COR-L47 (cell line): Measurements from ENCODE around the gene AUH.

Experiments
- DNase-seq: peaks from one replicate; lab custom pipeline; 2025; lab: John Stamatoyannopoulos, UW

AUH gene

DNA sequence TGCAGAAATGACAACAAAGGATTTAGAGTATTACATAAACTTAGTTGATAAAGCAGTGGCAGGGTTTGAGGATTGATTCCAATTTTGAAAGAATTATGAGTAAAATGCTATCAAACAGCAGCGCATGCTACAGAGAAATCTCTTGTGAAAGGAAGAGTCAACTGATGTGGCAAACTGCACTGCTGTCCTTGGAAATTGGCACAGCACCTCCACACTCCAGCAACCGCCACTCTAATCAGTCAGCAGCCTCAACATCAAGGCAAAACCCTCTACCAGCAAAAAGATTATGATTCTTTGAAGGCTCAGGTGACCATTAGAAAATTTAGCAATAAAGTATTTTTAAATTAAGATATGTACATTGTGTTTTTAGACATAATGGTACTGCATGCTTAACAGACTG is 66.4 kb downstream of the AUH start:
- no peak for DNase-seq

DNA sequence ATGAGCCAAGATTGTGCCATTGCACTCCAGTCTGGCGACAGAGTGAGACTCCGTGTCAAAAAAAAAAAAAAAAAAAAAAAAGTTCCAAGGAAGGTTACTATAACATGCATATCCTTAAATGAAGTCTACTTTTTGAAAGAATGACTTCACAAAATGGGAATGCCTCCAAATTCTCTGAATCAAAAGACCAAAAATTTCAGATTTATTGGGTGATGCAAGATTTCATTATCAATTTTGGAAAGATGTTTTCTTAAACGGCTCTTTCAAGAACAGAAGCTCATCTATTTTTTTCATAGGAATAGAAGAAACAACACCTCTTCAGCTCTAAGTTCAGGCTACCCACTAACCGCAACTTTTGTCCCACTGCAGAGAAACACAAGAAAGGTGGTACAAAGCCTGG is 69.9 kb downstream of the AUH start:
- DNase-seq, result no peak

DNA sequence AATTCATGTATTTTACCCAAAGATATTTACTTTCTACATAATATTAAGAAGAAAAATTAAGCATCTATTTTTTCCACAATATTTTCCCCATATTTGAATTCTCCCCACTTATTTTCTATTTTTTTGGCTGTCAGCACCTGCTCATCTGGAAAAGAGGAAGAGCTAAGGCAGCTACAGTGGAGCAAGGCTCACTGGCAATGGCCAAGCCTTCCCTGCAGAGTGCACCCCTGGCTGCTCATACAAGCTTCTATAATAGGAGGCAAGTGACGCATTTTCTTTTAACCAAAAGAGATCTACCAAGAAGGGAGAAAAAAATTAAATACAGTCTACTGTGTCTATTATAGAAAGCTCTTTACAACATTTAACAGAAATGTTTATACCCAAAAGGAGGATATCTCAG is 72.5 kb downstream of the AUH start:
- DNase-seq, result no peak

DNA sequence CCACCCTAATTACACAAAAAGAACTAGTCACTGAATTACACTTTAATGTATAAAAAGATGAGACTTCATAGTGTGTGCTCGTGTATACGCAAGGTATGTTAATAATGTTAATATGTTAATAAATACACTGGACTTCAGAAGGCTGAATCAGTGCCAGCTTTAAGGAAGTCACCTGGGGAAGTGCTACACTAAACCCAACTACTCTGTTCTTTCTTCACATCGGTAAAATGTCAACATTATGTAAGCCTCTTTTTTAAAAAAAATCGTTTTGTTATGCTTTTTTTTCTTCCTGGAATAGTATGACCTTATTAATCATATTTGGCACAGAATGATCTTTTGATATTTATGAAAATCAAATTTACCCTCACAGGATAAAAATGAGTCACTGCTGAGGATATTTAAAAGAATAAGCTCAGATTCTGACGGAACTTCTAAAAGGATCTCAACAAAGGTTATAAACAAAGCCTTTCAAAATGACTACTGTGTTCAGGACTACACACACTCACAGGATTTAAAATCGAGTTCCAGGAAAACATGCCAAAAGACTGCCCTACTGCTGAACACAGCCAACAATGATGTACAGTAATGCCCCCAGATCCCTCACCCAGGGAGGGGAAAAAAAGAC is 75.9 kb downstream of the AUH start:
- no peak for DNase-seq

DNA sequence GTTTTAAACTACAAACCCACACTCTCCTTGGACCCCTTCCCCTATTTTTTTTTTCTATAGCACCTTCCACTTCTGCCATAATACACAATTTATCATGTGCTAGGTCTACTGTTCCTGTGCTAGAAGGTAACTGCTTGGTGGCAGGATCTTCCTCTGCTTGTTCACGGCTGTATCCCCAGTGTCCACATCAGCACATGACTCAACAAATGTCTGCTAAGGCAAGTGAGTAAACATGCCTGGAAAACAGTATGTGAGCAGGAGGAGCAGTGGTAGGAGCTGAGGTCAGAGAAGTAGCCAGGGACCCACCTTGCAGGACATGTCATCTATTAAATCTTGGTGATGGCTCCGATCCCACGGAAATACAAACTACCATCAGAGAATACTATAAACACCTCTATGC is 79.4 kb downstream of the AUH start:
- no peak for DNase-seq

DNA sequence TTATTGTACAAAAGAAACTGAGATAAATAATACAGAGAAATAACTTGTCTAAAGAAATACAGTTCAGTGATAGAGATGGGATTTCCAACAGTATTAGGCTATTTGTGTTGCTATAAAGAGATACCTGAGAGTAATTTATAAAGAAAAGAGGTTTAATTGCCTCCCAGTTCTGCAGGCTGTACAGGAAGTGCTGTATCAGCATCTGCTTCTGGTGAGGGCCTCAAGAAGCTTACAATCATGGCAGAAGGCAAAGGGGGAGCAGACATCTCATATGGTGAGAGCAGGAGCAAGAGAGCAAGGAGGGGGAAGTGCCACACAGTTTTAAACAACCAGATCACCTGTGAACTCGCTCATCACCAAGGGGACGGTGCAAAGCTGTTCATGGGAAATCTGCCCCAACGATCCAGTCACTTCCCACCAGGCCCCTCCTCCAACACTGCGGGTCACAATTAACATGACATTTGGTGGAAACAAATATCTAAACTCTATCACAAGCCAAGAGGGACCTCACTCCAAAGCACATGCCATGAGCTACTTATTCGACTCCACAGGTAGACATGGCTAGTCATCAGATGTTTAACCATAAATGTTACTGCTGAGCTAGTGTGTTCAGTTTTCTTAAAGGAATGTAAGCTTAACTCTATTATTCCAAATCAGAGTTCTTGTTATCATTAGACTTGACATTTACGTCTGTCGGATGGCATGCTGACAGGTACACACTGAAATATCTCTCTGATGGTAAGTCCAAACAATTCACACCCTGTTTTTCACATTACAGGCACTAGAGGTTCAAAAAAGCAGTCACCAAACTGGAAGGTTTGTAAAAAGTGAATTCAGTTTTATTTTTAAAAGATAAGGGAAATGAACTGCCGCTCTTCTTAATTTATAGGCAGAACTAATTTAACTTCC is 82.2 kb downstream of the AUH start:
- no peak for DNase-seq

DNA sequence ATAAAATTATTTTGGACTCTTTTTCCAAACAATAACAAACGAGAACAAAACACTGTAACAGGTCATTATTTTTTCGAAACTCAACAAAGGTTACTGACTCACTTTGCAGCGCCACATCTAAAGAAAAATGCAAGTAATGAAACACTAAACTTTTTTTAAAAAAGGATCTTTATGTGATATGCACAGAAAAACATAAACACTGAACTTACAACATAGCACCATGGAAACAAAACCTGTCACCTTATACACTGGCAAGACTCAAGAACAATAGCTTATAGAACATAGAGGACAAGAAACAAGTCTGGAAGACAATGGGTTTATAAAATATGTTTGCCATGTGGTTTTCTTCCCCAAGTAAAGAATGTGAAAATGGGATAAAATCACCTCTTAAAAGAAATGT is 85.2 kb downstream of the AUH start:
- DNase-seq, result no peak

DNA sequence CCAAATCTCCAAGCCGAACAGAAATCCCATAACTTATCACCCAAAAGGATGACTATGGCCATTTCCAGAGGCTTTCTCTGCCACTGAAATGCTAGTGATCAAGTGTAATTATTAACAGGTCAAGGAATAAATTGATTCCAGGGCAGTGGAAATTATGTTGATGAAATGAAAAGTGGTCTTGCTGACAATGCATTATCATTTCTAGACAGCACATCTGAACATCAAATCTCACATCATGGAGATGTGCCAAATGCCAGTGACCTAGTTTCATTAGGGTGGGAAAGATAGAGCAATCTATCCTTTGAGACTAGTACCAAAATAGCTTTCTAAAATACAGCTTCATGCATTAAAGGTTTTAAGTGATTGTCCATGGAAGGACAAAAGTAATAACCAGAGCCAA is 86.1 kb downstream of the AUH start:
- DNase-seq, result no peak

DNA sequence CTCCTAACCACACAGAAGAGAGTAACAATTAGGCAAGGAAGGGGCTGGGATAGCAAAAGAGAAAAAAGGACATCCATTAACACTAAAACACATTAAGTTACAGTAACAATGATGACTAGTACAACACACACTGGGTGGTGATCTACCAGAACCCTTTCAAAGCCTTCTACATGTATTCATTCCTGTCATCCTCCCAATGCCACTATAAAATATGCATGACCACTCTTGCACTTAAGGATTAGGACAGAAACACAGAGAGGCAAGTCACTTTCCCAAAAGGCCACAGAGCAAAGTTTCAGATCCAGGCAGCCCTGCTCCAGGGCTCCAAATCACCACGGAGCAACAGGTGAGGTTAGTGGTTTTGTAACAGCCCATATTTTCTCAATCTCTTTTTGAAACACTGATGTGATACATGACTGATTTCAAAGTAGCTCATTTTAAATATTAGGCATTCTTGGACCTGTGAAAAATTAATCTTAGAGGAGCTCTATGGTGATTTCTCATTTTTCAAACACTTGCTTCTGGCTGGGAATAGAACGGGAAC is 86.7 kb downstream of the AUH start:
- no peak for DNase-seq

DNA sequence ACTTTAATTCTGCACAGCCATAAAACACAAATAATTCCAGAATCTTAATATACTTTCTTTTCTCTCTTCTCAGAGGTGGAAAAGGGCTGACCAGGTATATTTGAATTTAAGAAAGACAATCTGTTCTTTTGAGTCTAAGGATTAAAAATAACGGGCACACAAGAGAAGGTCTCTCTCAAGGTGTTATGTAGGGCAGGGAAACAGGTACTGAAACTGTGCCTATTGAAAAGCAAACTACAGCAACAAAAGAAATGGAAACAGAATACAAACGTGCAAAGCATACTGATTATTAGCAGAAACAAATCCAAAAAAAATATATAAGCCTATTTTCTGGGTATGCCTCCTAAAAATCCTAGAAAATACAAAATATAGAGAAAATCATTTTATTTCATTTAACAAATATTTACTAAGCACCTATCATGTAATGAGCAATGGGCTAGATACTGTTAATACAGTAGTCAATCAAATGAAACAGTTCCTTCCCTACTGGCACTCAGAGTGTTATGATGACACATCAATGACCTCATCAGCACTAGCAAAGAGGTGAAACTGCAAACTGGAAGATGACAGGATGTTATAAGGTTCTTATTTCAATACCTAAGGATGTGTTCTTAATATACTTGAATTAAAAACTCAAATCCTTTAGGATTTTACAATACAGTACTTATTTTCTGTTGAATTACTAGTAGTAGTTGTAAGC is 87.7 kb downstream of the AUH start:
- DNase-seq, result no peak

DNA sequence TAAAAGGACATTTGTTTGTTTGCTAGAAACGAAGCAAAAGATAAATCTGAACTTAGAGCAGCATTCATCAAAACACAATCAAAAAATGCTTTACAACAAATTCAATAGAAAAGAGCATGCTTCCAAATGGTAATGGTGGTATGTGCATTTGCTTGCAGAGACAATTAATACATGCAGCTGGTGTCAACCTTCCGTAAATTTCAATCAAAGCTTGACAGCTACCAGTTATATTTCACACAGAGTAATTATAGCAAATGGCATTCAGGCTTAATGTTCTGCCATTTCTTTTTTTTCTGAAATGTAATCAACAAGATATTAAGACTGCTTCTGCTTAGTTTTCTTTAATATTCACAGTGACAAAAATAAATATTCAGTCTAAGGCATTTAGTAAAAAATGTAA is 90.6 kb downstream of the AUH start:
- DNase-seq, result no peak

DNA sequence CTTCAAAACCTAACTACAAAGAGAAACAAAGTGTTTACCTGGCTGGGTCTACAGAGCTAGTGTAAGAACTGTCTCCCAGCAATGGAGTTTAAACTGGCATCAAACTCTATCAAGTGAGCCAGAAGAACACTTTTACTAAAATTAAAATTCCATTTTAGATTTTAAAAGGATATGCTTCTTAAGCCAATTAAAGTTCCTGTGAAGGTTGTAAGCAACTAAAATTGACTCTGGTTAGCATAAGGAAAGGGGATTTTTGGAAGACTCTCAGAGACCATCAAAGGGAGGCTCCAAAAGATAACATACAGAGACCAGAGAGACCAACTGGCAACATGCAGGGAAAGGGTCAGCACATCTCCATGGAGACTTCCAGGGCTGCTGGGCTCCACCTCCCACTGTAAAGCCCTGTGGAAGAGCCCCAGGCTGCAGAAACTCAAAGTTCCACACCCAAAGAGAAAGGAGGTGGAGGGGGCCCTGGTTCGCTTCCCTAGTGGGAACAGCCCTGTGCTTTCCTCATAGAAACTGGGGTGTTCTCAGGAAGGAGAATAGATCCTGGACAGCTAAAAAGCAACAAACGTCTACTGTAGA is 91.7 kb downstream of the AUH start:
- DNase-seq, result no peak

DNA sequence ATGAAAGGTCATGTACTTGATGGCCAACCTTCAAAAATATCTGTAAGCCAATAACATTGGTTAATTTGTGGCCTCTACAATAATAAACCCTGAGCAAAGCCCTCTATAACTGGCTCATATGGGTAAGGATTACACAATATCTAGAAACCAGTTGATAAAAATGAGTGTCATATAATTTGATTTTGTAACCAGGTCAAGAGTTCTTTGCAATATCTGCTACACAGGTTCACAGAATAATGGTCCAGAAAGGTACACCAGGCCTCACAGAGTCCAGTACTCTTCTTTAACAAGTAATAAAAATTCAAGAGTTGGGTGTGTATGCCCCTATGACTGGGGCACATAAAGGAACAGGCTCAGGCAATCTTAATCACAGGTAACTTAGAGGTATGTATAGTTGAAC is 95.3 kb downstream of the AUH start:
- no peak for DNase-seq

DNA sequence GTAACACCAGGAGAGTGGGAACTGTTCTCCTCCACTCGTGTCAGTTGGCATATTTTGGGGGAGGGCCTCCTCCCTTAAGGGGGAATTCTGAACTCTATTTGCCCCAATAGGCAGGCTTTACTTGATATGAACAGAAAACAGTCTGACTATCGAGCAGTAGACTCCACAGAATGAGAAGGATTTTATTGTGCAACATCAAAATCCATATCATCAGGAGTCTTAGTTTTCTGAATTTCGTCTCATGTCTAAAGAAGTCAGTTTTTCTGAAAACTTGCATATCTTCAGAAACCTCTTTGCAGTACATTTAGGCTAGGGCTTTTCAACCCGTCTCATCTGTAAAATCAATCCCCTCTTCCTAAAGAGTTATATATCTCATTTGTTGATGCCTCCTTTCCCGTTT is 96.2 kb downstream of the AUH start:
- DNase-seq, result no peak

DNA sequence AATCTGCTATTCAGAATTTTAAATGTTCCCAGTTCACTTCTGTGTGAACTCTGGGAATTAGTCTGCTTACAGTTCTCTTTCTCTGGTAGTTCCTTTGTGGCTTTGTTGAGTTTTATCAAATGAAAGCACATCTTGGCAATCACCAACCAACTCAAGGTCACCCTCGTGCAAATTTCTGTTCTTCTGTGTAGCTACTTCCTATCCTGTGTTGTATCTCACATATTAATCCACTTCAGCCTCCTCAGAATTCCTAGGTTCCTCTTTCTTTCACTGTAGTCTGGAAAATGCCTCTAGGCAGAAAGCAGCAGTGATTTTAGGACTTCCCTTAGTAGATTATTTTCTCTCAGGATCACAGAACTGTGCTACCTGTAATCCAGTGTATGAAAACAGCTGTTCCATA is 100.3 kb downstream of the AUH start:
- no peak for DNase-seq

DNA sequence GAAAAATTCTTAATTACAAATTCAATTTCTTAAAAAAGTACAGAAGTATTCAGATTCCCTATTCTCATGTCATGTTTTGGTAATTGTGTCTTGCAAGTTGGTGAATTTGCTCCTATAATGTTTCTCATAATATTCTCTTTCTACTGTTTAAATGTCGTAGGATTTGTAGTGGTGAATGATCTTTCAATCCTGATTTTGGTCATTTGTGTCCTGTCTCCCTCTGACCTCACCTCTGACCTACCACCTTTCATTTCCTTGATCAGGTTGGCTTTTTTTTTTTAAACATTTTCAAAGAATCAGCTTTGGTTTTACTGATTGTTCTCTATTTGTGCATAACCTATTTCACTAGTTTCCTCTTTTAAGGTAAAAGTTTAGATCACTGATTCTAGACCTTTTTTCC is 102.6 kb downstream of the AUH start:
- no peak for DNase-seq

DNA sequence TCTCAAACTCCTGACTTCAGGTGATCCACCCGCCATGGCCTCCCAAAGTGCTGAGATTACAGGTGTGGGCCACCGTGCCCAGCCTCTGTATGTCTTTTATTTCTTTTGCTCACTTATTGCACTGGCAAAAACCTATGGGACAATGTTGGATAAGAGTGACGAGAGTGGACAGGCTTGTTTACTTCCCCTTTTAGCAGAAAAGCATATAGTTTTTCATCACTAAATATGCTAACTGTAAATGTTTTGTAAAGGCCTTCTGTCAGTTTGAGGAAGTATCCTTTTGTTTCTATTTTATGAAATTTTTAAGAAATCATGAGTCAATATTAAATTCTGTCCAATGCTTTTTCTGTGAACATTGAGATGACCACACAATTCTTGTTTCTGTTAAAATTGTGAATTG is 103.3 kb downstream of the AUH start:
- DNase-seq, result no peak

DNA sequence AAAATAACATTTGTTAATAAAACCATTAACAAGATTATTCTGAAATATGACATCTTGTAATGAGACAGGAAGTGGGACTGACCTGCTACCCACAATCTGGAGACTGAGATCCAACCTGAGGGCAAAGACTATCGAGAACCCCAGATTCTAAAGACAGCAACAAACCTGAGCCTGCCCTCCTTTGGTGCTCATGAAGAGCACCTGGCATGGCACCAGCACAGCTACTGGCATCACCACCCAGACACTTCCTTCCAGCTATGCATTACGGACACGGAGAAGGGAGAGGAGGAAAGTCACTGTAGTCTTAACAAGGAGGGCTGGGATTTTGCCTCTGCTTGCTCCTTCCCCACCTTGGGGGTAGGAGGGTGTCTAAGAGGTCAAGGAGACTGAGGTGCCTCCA is 105.5 kb downstream of the AUH start:
- no peak for DNase-seq

DNA sequence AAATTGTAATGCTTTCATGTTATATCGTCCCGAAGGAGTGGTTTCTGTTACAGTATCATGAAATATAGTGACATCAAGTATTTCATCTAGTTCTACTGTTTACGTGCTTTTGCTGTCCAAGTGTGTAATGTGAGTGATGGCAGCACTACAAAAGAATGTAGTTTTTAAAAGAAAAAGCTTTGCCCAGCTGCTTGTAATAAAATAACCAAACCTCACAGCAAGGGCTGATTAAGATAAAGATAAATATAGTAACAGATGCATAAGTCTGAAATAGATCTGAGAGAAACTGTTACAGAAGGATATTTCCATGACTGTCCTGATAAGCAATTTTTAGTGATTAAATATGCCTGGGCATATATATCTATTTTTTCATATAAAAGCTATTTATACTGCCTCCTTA is 106.4 kb downstream of the AUH start:
- DNase-seq, result no peak

DNA sequence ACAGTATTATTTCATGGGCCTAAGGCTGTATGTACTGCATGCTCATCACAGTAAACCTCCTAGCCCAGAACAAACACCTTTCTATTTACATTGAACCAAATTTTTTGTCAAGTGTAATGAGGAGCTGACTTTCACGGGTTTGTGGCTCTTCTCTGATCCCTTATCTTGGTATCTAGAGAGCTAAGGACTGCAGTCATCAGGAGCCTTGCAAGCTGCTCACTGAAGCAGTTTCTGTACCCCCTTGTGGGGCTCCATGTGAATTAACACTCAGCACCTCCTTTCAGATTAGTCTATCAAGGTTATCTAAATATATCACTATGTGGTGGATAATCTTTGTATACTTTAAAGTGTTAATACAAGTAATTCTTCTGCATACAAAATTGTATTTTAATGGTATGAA is 108.2 kb downstream of the AUH start:
- DNase-seq, result peak; percentile 1

DNA sequence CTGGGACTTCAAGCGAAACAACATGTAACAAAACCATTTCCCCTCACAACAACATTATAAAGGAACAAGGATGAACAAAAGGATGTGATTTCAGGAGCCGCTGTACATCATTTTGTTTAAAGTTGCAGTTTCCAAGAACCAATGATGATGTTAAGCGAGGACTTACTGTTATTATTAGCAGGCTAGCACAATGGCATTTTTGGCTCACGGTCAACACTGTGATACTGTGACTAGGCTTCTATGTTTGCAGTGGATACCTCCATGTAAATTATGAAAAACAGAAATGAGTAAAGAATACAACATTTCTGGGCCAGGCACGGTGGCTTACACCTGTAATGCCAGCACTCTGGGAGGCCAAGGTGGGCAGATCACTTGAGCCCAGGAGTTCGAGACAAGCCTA is 113.0 kb downstream of the AUH start:
- DNase-seq, result no peak

DNA sequence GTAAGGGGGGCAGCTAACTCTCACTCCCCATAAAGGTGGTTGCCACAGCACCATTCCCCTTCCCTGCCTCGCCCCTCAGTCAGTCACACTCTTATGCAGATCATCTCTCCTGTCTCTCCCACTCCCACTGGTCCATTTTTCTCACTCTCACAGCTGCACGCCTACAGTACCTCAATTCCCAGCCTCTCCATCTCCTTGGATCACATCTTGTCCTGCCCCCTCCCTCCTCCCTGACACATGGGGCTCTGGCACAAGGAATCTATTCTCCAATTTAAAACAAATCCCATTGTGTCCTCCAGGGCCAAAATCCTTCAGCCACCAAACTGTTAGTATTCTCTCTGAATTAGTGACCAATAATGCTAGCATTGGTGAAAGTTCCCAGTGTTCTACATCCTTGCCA is 114.4 kb downstream of the AUH start:
- no peak for DNase-seq

DNA sequence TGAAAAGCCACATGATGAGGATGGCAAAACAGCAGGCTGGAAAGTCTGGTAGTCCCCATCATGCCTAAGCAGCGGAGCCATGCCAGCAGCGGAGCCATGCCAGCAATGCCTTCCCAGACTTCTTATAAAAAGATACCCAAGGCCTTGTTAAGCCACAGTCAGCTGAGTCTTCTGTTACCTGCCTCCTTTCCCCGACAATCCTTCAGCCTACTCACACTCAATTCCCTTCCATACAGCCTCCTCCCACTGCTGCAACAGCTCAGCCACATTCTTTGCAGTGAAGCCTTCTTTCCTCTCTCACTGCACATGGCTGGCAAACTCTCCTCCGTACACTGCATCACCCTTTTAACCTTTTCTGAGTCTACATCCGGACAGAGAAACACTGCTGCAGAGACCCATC is 114.9 kb downstream of the AUH start:
- DNase-seq, result no peak
